A673 (cell line): ENCODE measurements around the gene ACOT12. TPM values are rescaled to one million over a fixed set of nuclear protein-coding genes. Genes with fewer than 3 reads are reported as not detected.
"Not testable (repeated sequence)": the region's sequence is repeated elsewhere in the genome, so short reads cannot be mapped to it uniquely, and the experiment has no call there.

ENCODE experiments used
- BruUV-seq: library from RNA; stranded (reverse); fragments of 400-500 nt; replicated peaks from 2 replicates; lab custom pipeline; 2021; lab: Mats Ljungman, UMichigan
- CTCF ChIA-PET: fragments of 300-600 bp; sonication (Branson Sonifier 250); formaldehyde crosslinking; loops from one replicate; lab custom pipeline; 2022; ENCODE audit warnings: antibody characterized with exemption; lab: Charles Lee
- POLR2A ChIA-PET: fragments of 300-600 bp; sonication (Branson Sonifier 250); formaldehyde crosslinking; loops from one replicate; lab custom pipeline; 2022; ENCODE audit warnings: antibody characterized with exemption; ENCODE audit not compliant: low non-redundant PET; lab: Charles Lee
- DNase-seq: peaks from one replicate; pipeline ENCODE4 v3.0.0-alpha.2; 2015; ENCODE audit warnings: low spot score
- H3K27ac ChIP-seq: fragments of 200-600 bp; sonication (generic); 2 replicates; pipeline ENCODE4 v1.5.1; 2016; ENCODE audit warnings: mixed run types, low read depth, mild to moderate bottlenecking, mixed read lengths, antibody characterized with exemption, low read length; ENCODE audit not compliant: poor library complexity, severe bottlenecking
- H3K27me3 ChIP-seq: fragments of 200-600 bp; sonication (generic); replicated peaks from 2 replicates; pipeline ENCODE4 v1.6.1; 2017; ENCODE audit warnings: mixed run types, low read depth, mild to moderate bottlenecking, mixed read lengths, antibody characterized with exemption, low read length; ENCODE audit not compliant: insufficient read depth, poor library complexity
- H3K36me3 ChIP-seq: fragments of 200-600 bp; sonication (generic); 2 replicates; pipeline ENCODE4 v1.6.1; 2016; ENCODE audit warnings: mixed run types, mild to moderate bottlenecking, mixed read lengths, antibody characterized with exemption, low read length; ENCODE audit not compliant: insufficient read depth, poor library complexity, severe bottlenecking
- H3K4me1 ChIP-seq: fragments of 200-600 bp; sonication (generic); 2 replicates; pipeline ENCODE4 v1.6.1; 2017; ENCODE audit warnings: mixed run types, mild to moderate bottlenecking, mixed read lengths, antibody characterized with exemption, low read length; ENCODE audit not compliant: insufficient read depth, poor library complexity, severe bottlenecking
- H3K4me3 ChIP-seq: fragments of 200-600 bp; sonication (generic); 2 replicates; pipeline ENCODE4 v1.5.1; 2016; ENCODE audit warnings: low read depth, mixed run types, mild to moderate bottlenecking, mixed read lengths, low read length; ENCODE audit not compliant: poor library complexity, severe bottlenecking
- H3K9me3 ChIP-seq: fragments of 200-600 bp; sonication (generic); 2 replicates; pipeline ENCODE4 v1.6.1; 2016; ENCODE audit warnings: mixed run types, low read depth, mild to moderate bottlenecking, mixed read lengths, antibody characterized with exemption, low read length; ENCODE audit not compliant: poor library complexity, severe bottlenecking
- CTCF ChIP-seq: fragments of 300-800, 200-600 bp; sonication (generic); conservative IDR thresholded peaks from 2 replicates; pipeline ENCODE4 v1.5.1; 2017; ENCODE audit warnings: low read depth, mild to moderate bottlenecking, antibody characterized with exemption, low read length, moderate library complexity, mixed read lengths
- EZH2 ChIP-seq: fragments of 200-600 bp; sonication (generic); IDR thresholded peaks from 2 replicates; pipeline ENCODE4 v1.6.1; 2017; ENCODE audit warnings: borderline replicate concordance, low read depth, mild to moderate bottlenecking, mixed read lengths, antibody characterized with exemption, low read length; ENCODE audit not compliant: poor library complexity, severe bottlenecking
- intact Hi-C: fragments of 100-400 bp; cut with micrococcal nuclease; formaldehyde crosslinking; loops from one replicate; pipeline ENCODE4 v1.10.0; 2022; ENCODE audit not compliant: unreplicated experiment
- total RNA-seq: library from RNA; stranded (reverse); gene quantifications from 2 replicates; pipeline ENCODE4 v1.2.3, GENCODE V29; 2021

The ACOT12 gene
- total RNA-seq, 1 experiment from 2014 or later = not detected

DNA sequence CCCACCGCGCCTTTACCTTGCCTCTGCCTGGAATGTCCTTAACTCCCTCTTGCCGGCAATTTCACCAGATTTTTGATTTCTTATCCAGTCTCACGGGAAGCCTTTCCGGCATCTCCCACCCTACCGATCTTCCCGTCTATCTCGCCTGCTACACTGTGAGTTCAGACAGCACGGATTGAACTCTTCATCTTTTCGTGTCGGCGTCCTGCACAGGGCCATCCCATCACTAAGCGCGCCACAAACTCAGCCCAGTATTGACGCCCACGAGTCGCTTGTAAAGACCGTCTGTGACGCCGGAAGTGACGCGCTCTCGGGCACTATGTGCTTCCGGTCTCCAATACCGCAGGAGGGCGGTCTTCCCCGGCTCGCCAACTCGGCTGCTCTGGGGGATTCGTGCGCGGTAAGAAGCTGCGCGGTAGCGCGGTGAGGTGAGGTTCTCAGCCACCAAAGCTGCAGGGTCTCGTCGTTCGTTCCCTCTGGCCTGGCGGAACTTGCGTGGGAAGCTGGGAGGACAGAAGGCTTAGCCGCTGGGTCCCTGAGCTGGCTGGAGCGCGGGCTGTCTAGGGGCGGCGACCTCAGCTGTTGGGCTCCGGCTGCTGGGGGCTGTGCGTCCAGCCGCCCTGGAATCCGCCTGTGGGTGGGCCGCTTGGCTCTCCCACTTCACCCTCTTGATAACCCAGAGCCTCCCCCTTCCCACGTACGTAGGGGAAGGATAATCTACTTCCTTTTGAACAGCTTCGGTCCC, 92.5 kb downstream of the ACOT12 start, which contains the start of gene ZCCHC9:
Gene ZCCHC9 (plus strand): TSS at position 317 of the 745 bp plus-strand sequence. CDS start 3,171 bp downstream, outside the sequence.
- peak within 1 kb of the TSS; percentile 87 for H3K4me3 ChIP-seq
- peak within 1 kb of the TSS; percentile 91 for H3K27ac ChIP-seq
- H3K4me1 ChIP-seq = peaks cover 36% of the 10 kb centered on the region
- H3K36me3 ChIP-seq = no peaks in the 10 kb centered on the region
- H3K9me3 ChIP-seq = no peaks in the 10 kb centered on the region
- TF ChIP-seq EZH2 (no peak), CTCF (no peak; the same call in 1 of the 2 replicates)
- no peaks in the 10 kb centered on the region for H3K27me3 ChIP-seq
- intact Hi-C loops = loop anchor here (5.0 kb wide), 1 partner anchor 866 kb away; no protein-coding TSS in a partner anchor
- TSS peak; percentile 52 for BruUV-seq
- DNase-seq = peak; percentile 97
- POLR2A ChIA-PET = interaction anchor here (0.6 to 0.7 kb wide), 2 partner anchors 215 to 305 kb away, joined by 3 read pairs; no protein-coding TSS in a partner anchor
- CTCF ChIA-PET = interaction anchor here (0.5 kb wide), 1 partner anchor 863 kb away, joined by 5 read pairs; no protein-coding TSS in a partner anchor

DNA sequence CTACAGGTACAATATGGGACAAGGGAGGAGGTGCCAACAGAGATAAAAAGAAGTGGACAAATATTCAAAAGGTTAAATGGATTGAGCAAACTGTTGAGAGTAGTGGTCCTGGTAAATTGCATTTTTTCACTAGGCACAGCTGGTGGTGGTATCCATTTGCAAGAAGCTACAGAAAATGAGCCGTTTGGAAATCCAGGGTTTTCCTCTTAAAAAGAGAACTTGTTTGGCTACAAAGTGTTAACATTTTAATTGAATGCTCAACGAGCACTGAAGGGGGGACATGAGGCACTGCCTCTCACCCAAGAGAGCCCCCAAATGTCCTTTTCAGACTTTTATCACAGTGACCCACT, 93.0 kb downstream of the ACOT12 start:
- Histone ChIP-seq H3K4me3 (peak overlapping the region; percentile 87), H3K9me3 (no peaks in the 10 kb centered on the region), H3K4me1 (peaks cover 36% of the 10 kb centered on the region), H3K36me3 (no peaks in the 10 kb centered on the region), H3K27ac (peak overlapping the region; percentile 91), H3K27me3 (no peaks in the 10 kb centered on the region)
- intact Hi-C loops = loop anchor here (5.0 kb wide), 1 partner anchor 866 kb away; no protein-coding TSS in a partner anchor
- TF ChIP-seq CTCF = no peak
- no peak for TF ChIP-seq EZH2
- TSS peak; percentile 82 for BruUV-seq
- POLR2A ChIA-PET = no interaction called here
- no peak for DNase-seq
- CTCF ChIA-PET = no interaction called here

DNA sequence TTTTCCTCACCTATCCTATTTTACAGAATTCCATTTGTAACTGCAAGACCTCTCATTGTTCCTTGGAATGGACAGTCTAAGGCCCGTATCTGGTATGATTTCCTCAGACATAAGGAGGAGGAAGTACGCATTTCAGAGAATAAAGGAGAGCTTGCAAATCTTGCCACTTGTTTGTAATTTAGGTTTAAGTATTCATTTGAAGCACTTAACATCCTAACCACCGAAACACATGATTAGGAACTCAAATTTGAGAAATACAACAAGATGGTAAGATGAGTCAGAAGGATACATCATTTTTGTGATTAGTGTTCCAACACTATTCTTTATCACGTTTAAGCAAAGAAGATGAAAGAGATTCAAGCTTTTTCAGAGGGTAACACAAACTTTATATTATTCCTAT, 96.4 kb downstream of the ACOT12 start:
- Histone ChIP-seq H3K4me1 (peaks cover 34% of the 10 kb centered on the region), H3K27ac (no peak overlapping the region), H3K4me3 (no peak overlapping the region), H3K27me3 (no peaks in the 10 kb centered on the region), H3K36me3 (no peaks in the 10 kb centered on the region), H3K9me3 (peaks cover 6% of the 10 kb centered on the region)
- BruUV-seq = no TSS peak
- CTCF ChIA-PET = no interaction called here
- POLR2A ChIA-PET = no interaction called here
- TF ChIP-seq CTCF (no peak), EZH2 (no peak)
- intact Hi-C loops = loop anchor here (5.0 kb wide), 1 partner anchor 610 kb away; no protein-coding TSS in a partner anchor
- peak; percentile 73 for DNase-seq

- BruUV-seq, POLR2A ChIA-PET, intact Hi-C loops, H3K27ac ChIP-seq, DNase-seq, H3K36me3 ChIP-seq, CTCF ChIA-PET, H3K27me3 ChIP-seq, H3K4me3 ChIP-seq: not testable (repeated sequence)
- Histone ChIP-seq H3K9me3 (peaks cover 16% of the 10 kb centered on the region), H3K4me1 (peaks cover 15% of the 10 kb centered on the region)
Observed at GRCh38 chr5:81294021-81294420, 99.9 kb downstream of the ACOT12 start.
